Brain microvascular endothelial cell (primary cell): ENCODE measurements around the gene KRT6B.

Experiments
- DNase-seq: peaks from one replicate; pipeline ENCODE4 v3.0.0-alpha.2; 2020
- H3K27ac ChIP-seq: fragments of 250-450 bp; sonication (Bioruptor Pico); 2 replicates; pipeline ENCODE4 v1.5.1; 2020; ENCODE audit warnings: mild to moderate bottlenecking, moderate library complexity
- H3K27me3 ChIP-seq: fragments of 250-450 bp; sonication (Bioruptor Pico); replicated peaks from 2 replicates; pipeline ENCODE4 v1.5.1; 2020; ENCODE audit warnings: mild to moderate bottlenecking
- H3K36me3 ChIP-seq: fragments of 250-450 bp; sonication (Bioruptor Pico); replicated peaks from 2 replicates; pipeline ENCODE4 v1.5.1; 2020; ENCODE audit warnings: mild to moderate bottlenecking
- H3K4me3 ChIP-seq: 2 replicates; pipeline ENCODE4 v1.5.1; 2011; ENCODE audit warnings: low read depth, mild to moderate bottlenecking, control low read depth, low read length, moderate library complexity
- in situ Hi-C: cut with HindIII; loops from 2 replicates; pipeline ENCODE4 v1.10.0; 2017; ENCODE audit warnings: low sequenced_read_pairs, low pct_ligation_motif_present
- TF ChIP-seq, protein P1 (sequence below): IDR thresholded peaks from 2 replicates; pipeline ENCODE4 v1.5.1; 2011; ENCODE audit warnings: low read depth, mild to moderate bottlenecking, moderate library complexity, low read length, control low read depth, inconsistent platforms; ENCODE audit errors: missing control alignments

The KRT6B gene

DNA sequence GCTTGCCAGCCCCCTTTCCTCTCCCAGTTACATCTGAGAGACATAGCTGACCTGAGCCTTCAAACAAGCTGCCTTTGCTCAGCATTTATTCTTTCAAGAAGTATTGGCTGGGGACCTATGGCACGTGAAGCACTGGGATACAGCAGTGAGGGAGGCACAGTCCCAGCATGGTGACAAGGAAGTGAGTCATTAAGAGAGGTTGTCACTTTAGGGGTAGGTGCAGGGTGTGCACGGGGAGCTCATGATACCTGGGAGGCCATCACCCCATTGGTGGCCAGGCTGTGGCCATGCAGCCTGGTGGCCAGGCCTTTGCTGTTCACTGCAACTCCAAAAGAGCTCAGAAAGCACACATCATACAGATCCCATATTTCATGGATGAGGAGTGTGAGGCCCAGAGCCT is 12.1 kb downstream of the KRT6B start:
- Histone ChIP-seq H3K27ac (no peak overlapping the region), H3K4me3 (no peak overlapping the region), H3K27me3 (no peaks in the 10 kb centered on the region), H3K36me3 (no peaks in the 10 kb centered on the region)
- TF ChIP-seq, protein P1, sequence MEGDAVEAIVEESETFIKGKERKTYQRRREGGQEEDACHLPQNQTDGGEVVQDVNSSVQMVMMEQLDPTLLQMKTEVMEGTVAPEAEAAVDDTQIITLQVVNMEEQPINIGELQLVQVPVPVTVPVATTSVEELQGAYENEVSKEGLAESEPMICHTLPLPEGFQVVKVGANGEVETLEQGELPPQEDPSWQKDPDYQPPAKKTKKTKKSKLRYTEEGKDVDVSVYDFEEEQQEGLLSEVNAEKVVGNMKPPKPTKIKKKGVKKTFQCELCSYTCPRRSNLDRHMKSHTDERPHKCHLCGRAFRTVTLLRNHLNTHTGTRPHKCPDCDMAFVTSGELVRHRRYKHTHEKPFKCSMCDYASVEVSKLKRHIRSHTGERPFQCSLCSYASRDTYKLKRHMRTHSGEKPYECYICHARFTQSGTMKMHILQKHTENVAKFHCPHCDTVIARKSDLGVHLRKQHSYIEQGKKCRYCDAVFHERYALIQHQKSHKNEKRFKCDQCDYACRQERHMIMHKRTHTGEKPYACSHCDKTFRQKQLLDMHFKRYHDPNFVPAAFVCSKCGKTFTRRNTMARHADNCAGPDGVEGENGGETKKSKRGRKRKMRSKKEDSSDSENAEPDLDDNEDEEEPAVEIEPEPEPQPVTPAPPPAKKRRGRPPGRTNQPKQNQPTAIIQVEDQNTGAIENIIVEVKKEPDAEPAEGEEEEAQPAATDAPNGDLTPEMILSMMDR: no peak
- no peak for DNase-seq
- in situ Hi-C loops: no loop called here

DNA sequence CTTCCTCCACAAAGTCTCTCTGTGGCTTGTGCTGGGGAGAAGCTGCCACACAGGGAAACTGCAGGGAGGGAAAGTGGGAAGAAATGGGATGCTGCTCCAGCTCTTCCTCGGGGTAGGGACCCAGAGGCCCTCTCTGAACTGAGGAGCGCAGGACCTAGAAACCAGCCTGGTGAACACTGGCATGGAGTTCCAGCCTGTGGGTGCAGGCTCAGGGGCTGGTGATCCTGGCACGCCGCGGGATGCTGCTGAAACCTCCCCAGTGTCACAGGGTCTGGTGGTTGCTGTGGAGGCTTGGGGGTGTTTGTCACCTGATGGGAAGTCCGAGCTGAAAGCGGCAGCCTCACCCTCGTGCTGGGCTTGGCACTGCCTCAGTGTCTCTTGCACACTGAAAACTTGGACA is 12.5 kb downstream of the KRT6B start:
- Histone ChIP-seq H3K27me3 (no peaks in the 10 kb centered on the region), H3K27ac (no peak overlapping the region), H3K36me3 (no peaks in the 10 kb centered on the region), H3K4me3 (no peak overlapping the region)
- TF ChIP-seq, protein P1: no peak
- in situ Hi-C loops: no loop called here
- no peak for DNase-seq

DNA sequence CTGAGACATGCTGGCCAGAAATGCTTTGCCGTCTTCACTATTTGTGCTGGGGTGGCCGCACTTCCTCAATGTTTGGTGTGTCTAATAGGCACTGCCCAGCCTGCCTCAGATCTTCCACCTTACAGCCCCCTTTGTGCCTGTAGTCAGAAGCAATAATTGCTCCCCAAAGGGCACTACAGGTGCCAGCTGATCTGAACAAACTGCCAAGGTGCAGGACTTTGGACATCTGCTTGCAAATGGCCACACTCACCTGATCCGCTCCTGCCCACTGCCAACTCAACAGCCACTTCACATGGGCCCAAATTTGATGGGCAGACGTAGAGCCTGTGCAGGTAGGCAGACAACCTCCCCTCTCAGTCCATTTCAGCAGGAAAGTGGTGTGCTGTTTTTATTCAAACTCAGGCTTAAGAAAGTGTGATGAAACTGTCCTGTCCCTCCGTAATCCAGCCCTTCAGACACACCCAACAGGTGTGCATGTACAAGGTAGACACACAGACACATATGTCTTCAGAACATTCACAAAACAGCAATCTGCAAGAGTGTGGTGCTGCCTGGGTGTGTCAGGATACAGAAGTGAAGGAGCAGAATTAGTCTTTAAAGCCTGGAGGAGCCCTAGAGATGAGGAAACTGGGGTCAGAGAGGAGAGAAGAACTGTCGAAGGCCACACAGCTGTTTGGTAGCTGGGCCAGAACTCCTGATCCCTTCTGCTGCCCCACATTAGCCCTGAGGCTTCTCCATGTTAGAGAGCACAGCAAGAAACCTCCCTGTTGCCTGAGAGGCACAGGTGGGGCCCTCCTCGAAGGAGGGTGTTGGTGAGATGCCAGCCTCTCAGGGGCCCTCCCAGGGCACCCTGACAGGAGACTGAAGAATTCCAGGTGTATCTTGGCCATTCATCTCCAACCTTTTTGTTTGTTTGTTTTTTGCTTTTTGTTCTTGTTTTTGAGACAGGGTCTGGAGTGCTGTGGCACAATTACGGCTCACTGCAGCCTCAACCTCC is 13.3 kb downstream of the KRT6B start:
- Histone ChIP-seq H3K4me3 (no peak overlapping the region), H3K36me3 (no peaks in the 10 kb centered on the region), H3K27ac (no peak overlapping the region), H3K27me3 (no peaks in the 10 kb centered on the region)
- in situ Hi-C loops: no loop called here
- TF ChIP-seq, protein P1: no peak
- DNase-seq: no peak

DNA sequence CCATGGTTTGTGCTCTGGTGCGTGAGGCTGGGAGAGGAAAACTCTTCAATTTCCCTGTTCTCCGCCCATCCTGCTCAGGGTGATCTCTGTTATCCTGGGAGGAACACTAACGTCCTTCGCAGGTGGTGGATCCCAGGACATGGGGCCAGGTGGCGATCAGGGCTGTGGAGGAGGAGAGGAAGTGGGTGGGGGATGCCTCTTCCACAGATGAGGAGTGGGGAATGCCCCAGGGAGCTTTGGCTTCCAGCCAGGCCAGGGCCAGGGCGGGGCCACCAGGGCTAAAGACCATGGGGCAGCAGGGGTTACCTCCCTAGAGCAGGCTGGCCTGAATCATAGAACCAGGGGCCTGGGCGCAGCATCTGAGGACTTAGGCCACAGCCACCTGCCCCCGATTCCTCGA is 14.4 kb downstream of the KRT6B start:
- no peak overlapping the region for H3K27ac ChIP-seq
- H3K4me3 ChIP-seq: no peak overlapping the region
- no peaks in the 10 kb centered on the region for H3K27me3 ChIP-seq
- no peak for DNase-seq
- TF ChIP-seq, protein P1: no peak
- no peaks in the 10 kb centered on the region for H3K36me3 ChIP-seq
- in situ Hi-C loops: no loop called here

DNA sequence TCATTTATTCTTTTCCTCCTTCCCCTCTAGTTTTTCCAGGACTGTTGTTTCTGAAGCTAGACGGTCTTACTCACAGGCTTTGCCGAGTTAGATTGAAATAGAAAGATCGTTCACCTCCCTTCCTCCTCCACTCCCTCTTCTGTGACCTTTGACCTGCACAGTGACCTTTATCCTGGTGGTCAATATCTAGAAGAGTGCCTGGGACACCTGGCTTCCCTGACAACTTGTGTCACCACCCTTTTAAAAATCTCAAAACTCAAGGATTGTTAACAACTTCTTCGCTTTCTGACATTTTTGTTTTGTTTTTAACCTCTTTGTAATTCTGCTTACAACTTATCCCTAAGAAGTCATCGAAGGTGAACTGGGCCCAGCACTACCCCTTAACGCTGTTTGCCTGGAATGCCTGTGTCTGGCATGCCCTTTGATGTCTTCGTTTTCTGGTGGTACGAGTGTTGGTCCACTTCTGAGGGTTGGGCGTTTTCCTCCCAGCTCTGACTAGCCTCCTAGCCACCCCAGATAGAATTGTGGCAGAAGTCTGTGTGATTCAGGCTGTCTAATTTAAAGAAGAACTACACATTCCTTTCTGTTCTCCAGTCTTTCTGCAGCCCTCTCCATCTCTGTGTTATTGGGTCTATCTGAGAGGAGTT is 15.0 kb downstream of the KRT6B start:
- H3K27ac ChIP-seq: no peak overlapping the region
- in situ Hi-C loops: no loop called here
- H3K27me3 ChIP-seq: no peaks in the 10 kb centered on the region
- H3K36me3 ChIP-seq: no peaks in the 10 kb centered on the region
- DNase-seq: no peak
- no peak overlapping the region for H3K4me3 ChIP-seq
- TF ChIP-seq, protein P1: no peak
